Vagina (tissue), 2 donors: ENCODE results near the gene NXPH4. TPM values are rescaled to one million over a fixed set of nuclear protein-coding genes. Genes with fewer than 3 reads are reported as not detected.

Experiments
- DNase-seq, 2 donors: peaks; one replicate each; pipeline ENCODE4 v3.0.0-alpha.2; 2017; ENCODE audit errors: extremely low spot score in 2 of 2
- H3K27ac ChIP-seq: fragments of 200-600 bp; sonication (generic); one replicate; pipeline ENCODE4 v1.5.1; 2019
- H3K27me3 ChIP-seq: fragments of 200-600 bp; sonication (generic); one replicate; pipeline ENCODE4 v1.5.1; 2019
- H3K36me3 ChIP-seq, 2 donors: fragments of 200-600 bp; sonication (generic); one replicate each; pipeline ENCODE4 v1.5.1; 2017 to 2019
- H3K4me1 ChIP-seq: fragments of 200-600 bp; sonication (generic); one replicate; pipeline ENCODE4 v1.5.1; 2019
- H3K4me3 ChIP-seq, 2 donors: fragments of 200-600 bp; sonication (generic); 1 replicate in 1 of 2; 2 replicates in 1 of 2; pipeline ENCODE4 v1.5.1; 2016 to 2019
- H3K9me3 ChIP-seq: fragments of 200-600 bp; sonication (generic); one replicate; pipeline ENCODE4 v1.5.1; 2019
- POLR2A ChIP-seq, 2 donors: fragments of 450-650 bp; IDR thresholded peaks; one replicate each; pipeline ENCODE4 v1.6.1; 2017; ENCODE audit warnings: antibody characterized with exemption in 2 of 2, mild to moderate bottlenecking in 2 of 2, moderate library complexity in 2 of 2
- POLR2AphosphoS5 ChIP-seq, 2 donors: sonication (generic); formaldehyde crosslinking; IDR thresholded peaks; one replicate each; pipeline ENCODE4 v1.9.0; 2017; ENCODE audit warnings: antibody characterized with exemption in 2 of 2, mild to moderate bottlenecking in 2 of 2, low read depth in 1 of 2; ENCODE audit not compliant: insufficient read depth in 1 of 2
- intact Hi-C: fragments of 100-400 bp; cut with DNase I; formaldehyde crosslinking; loops from one replicate; pipeline ENCODE4 v1.15.1; 2023
- total RNA-seq: library from RNA; depleted of rRNA; stranded (reverse); fragments of >200 nt; gene quantifications from one replicate; pipeline ENCODE4 v1.2.3, GENCODE V29; 2016
- TF ChIP-seq, protein P1 (sequence below), 3 experiments: fragments of 450-650 bp in 2 of 3; fragments of 200-600 bp in 1 of 3; sonication (generic) in 1 of 3; IDR thresholded peaks; one replicate each; pipeline ENCODE4 v1.5.1; 2017 to 2019; ENCODE audit warnings: antibody characterized with exemption in 3 of 3, mild to moderate bottlenecking in 2 of 3, moderate library complexity in 2 of 3

Gene NXPH4
- total RNA-seq, 1 donor from 2014 or later = 3.2 TPM

DNA sequence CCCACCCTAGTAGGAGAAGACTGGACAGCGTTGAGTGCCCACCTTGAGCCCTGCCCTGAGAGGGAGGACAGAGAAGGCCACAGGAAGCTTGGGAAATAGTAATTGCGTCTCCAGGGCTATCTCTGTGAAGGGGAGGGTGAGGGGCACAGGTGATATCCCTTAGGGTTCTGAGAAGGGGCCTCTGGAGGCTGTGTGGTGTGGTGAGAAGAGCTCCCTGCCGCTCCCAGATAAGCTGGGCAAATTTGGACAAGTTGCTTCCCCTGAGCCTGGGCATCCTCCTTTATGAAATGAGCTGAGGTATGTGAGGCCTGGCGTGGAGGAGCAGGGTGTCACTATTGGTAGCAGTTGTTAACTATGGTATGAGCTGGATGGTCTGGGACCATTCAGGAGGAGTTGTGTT is 45.7 kb upstream of the NXPH4 start:
- Histone ChIP-seq H3K27me3 (no peaks in the 10 kb centered on the region), H3K4me3 (no peak overlapping the region), H3K9me3 (no peaks in the 10 kb centered on the region), H3K36me3 (peaks cover 0 to 55% of the 10 kb centered on the region in 2 donors), H3K27ac (peak overlapping the region; percentile 69), H3K4me1 (peaks cover 84% of the 10 kb centered on the region)
- intact Hi-C loops = loop anchor here (10.0 kb wide), 1 partner anchor 96 kb away; the partner anchor contains the start of gene NEMP1
- TF ChIP-seq POLR2AphosphoS5 (IDR thresholded peaks at IDR 0.05; ENCODE audit: insufficient read depth in 1 of 2, low read depth in 1 of 2) = no peak
- no peak for TF ChIP-seq POLR2A (IDR thresholded peaks at IDR 0.05)
- TF ChIP-seq, protein P1, sequence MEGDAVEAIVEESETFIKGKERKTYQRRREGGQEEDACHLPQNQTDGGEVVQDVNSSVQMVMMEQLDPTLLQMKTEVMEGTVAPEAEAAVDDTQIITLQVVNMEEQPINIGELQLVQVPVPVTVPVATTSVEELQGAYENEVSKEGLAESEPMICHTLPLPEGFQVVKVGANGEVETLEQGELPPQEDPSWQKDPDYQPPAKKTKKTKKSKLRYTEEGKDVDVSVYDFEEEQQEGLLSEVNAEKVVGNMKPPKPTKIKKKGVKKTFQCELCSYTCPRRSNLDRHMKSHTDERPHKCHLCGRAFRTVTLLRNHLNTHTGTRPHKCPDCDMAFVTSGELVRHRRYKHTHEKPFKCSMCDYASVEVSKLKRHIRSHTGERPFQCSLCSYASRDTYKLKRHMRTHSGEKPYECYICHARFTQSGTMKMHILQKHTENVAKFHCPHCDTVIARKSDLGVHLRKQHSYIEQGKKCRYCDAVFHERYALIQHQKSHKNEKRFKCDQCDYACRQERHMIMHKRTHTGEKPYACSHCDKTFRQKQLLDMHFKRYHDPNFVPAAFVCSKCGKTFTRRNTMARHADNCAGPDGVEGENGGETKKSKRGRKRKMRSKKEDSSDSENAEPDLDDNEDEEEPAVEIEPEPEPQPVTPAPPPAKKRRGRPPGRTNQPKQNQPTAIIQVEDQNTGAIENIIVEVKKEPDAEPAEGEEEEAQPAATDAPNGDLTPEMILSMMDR (IDR thresholded peaks at IDR 0.05) = no peak
- no peak for DNase-seq

DNA sequence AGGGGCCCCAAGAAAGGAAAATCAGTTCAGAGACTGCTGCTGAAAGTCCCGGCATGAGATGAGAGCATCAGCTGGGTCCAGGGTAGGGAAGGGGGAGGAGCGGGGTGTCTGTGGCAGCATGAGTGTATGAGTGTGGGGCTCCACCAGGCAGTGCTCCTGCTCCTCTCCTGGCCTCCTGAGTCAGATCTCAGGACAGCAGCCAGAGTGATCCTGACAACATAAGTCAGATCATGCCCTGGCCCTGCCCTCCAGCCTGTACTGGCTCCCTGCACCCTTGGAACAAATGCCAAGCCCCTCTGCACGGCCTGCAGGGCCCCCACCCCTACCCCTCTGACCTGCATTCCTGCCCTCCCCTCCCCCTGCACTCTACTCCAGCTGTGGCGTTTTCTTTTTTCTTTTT is 44.9 kb upstream of the NXPH4 start:
- H3K4me1 ChIP-seq = peaks cover 84% of the 10 kb centered on the region
- intact Hi-C loops = loop anchor here (10.0 kb wide), 1 partner anchor 97 kb away; the partner anchor contains the start of gene NEMP1
- no peaks in the 10 kb centered on the region for H3K9me3 ChIP-seq
- DNase-seq = no peak
- no peaks in the 10 kb centered on the region for H3K27me3 ChIP-seq
- peak overlapping the region; percentile 69 for H3K27ac ChIP-seq
- H3K36me3 ChIP-seq = peaks cover 0 to 51% of the 10 kb centered on the region in 2 donors
- TF ChIP-seq POLR2A (IDR thresholded peaks at IDR 0.05) = no peak
- TF ChIP-seq, protein P1 (IDR thresholded peaks at IDR 0.05) = no peak
- TF ChIP-seq POLR2AphosphoS5 (IDR thresholded peaks at IDR 0.05; ENCODE audit: insufficient read depth in 1 of 2, low read depth in 1 of 2) = peak in 1 of 2 donors; percentile 61
- no peak overlapping the region for H3K4me3 ChIP-seq

DNA sequence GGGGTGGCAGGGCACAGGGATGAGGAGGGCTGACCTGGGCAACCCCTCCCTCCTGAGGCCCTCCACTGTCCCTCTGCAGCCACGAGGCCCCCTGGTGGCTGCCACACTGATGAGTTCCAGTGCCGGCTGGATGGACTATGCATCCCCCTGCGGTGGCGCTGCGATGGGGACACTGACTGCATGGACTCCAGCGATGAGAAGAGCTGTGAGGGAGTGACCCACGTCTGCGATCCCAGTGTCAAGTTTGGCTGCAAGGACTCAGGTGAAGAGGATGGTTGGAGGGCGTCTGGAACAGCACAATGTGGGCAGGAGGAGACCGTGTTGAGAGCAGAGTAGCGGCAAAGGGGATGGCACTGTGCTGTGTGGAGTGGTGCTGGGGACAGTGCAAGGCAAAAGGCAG is 43.5 kb upstream of the NXPH4 start:
- Histone ChIP-seq H3K27ac (peak overlapping the region; percentile 69), H3K4me3 (no peak overlapping the region), H3K36me3 (peaks cover 0 to 52% of the 10 kb centered on the region in 2 donors), H3K27me3 (no peaks in the 10 kb centered on the region), H3K4me1 (peaks cover 77% of the 10 kb centered on the region), H3K9me3 (no peaks in the 10 kb centered on the region)
- DNase-seq = no peak
- TF ChIP-seq, protein P1 (IDR thresholded peaks at IDR 0.05) = peak in 1 of 3 experiments; percentile 16
- TF ChIP-seq POLR2AphosphoS5 (IDR thresholded peaks at IDR 0.05; ENCODE audit: insufficient read depth in 1 of 2, low read depth in 1 of 2) = no peak
- intact Hi-C loops = loop anchor here (10.0 kb wide), 1 partner anchor 98 kb away; the partner anchor contains the start of gene NEMP1

DNA sequence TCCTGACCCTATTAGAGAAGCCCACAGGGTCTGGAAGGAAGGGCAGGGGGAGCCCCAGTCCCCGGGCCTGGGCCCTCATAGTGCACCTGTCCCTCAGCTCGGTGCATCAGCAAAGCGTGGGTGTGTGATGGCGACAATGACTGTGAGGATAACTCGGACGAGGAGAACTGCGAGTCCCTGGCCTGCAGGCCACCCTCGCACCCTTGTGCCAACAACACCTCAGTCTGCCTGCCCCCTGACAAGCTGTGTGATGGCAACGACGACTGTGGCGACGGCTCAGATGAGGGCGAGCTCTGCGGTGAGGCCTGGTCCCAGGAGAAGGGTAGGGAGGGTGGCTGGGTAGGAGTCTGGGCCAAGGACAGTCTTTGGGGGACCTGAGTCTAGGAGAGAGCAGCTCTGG is 42.9 kb upstream of the NXPH4 start:
- Histone ChIP-seq H3K27ac (peak overlapping the region; percentile 69), H3K27me3 (no peaks in the 10 kb centered on the region), H3K4me1 (peaks cover 74% of the 10 kb centered on the region), H3K36me3 (peaks cover 0 to 52% of the 10 kb centered on the region in 2 donors), H3K4me3 (no peak overlapping the region), H3K9me3 (no peaks in the 10 kb centered on the region)
- no peak for TF ChIP-seq POLR2AphosphoS5 (IDR thresholded peaks at IDR 0.05; ENCODE audit: insufficient read depth in 1 of 2, low read depth in 1 of 2)
- intact Hi-C loops = loop anchor here (2.0 to 10.0 kb wide), 2 partner anchors 45 to 99 kb away; partner anchors contain the start of genes LRP1 and NEMP1
- DNase-seq = no peak

DNA sequence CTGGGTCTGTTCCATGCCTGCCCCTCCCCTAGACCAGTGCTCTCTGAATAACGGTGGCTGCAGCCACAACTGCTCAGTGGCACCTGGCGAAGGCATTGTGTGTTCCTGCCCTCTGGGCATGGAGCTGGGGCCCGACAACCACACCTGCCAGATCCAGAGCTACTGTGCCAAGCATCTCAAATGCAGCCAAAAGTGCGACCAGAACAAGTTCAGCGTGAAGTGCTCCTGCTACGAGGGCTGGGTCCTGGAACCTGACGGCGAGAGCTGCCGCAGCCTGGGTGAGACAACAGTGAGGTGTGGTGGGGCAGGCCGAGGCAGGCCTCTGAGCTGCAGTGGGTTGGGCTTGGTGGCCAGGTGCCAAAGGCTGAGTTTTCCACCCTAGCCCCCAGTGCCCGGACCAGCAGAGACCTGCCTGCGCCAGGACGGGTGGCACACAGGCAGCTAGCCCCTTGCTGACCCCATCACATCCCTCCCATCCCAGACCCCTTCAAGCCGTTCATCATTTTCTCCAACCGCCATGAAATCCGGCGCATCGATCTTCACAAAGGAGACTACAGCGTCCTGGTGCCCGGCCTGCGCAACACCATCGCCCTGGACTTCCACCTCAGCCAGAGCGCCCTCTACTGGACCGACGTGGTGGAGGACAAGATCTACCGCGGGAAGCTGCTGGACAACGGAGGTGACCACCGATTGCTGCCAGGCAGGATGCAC is 41.0 kb upstream of the NXPH4 start:
- intact Hi-C loops = loop anchor here (2.0 to 10.0 kb wide), 2 partner anchors 47 to 101 kb away; partner anchors contain the start of genes LRP1 and NEMP1
- peaks cover 0 to 53% of the 10 kb centered on the region in 2 donors for H3K36me3 ChIP-seq
- H3K27me3 ChIP-seq = no peaks in the 10 kb centered on the region
- peak overlapping the region; percentile 69 for H3K27ac ChIP-seq
- peaks cover 63% of the 10 kb centered on the region for H3K4me1 ChIP-seq
- H3K9me3 ChIP-seq = no peaks in the 10 kb centered on the region
- H3K4me3 ChIP-seq = peak overlapping the region in 1 of 2 donors; percentile 9
- peak; percentile 61 to 74 for TF ChIP-seq POLR2AphosphoS5 (IDR thresholded peaks at IDR 0.05; ENCODE audit: insufficient read depth in 1 of 2, low read depth in 1 of 2)
- TF ChIP-seq POLR2A (IDR thresholded peaks at IDR 0.05) = no peak
- TF ChIP-seq, protein P1 (IDR thresholded peaks at IDR 0.05) = peak; percentile 21 to 81 (median 57)
- DNase-seq = no peak
